NCI-H146 treated with DMSO at 0.1 percent for 48 hours (cell line): ENCODE data around the gene FNDC10.

Source experiments
- DNase-seq: peaks from one replicate; lab custom pipeline; 2025; ENCODE audit not compliant: unreplicated experiment; lab: John Stamatoyannopoulos, UW

The FNDC10 gene

DNA sequence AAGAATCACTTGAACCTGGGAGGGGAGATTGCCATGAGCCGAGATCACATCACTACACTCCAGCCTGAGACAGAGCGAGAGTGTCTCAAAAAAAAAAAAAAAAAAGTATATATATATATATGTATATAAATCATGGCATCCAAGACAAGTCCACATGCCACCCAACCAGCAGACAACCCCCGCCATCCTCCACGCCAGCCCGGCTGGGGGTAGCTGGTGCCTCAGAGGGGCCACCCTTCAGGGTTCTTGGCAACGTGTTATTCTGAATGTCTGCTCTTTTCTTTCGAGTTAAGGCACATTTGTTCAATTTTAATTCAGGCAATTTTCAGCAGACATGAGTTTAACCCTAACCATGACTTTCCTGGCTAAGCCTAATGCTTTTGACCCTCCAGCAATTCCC lies 49.8 kb downstream of the FNDC10 start:
- no peak for DNase-seq

DNA sequence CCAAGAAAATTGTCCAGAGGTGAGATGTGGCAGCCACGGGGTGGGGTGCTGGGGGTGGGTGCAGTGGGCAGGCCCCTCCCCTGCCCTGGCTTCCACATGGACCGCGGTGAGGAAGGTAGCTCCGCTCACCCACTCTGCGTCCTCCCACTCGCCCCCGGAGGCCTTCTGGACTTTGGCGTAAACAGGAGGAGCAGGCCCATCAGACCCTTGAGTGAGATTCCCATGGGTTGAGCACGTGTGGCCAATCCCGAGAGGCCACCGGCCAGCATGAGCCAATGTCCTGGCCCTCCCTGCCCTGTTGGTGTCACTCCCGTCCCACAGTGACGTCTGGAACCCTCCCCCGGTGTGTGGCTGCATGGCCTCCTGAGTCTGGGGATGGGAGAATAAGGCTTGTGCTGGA lies 51.3 kb downstream of the FNDC10 start:
- no peak for DNase-seq
